GM18502 (cell line): ENCODE measurements around the gene ACADS.

ENCODE experiments used
- ATAC-seq: cut with Tn5 transposase; IDR thresholded peaks from one replicate; pipeline ENCODE4 v1.9.1; 2021; ENCODE audit warnings: mild to moderate bottlenecking; ENCODE audit not compliant: unreplicated experiment, poor library complexity

The ACADS gene

DNA sequence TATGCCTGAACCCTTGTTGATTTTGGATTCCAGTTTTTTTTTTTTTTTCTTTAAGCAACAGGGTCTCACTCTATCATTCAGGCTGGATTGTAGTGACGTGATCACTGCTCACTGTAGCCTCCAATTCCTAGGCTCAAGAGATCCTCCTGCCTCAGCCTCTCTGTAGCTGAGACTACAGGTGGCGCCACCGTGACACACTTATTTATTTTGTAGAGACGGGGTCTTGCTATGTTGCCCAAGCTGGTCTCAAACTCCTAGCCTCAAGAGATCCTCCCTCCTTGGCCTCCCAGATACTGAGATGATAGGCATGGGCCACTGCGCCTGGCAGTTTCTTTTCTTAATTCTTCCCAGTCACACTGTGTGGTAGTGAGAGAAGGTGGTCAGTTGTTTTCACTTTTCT, 25.2 kb downstream of the ACADS start:
- ATAC-seq, result no peak

DNA sequence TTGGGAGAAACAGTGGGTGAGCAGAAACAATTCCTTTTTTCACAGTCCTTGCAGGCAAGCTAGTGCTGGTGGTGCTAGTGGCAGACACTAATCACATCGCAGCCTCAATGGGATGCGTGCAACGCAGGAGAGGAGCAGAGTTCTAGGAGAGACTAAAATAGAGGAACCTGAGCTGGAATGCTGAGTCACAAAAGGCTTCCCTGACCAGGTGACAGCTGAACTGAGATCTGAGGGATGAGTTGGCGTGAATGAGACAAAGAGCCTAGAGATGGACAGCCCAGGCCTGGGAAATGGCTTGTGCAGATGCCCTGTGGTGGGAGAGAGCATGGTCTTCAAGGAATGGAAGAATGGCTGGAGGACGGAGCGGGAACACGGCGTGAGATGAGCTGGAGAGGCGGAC, 25.8 kb downstream of the ACADS start:
- no peak for ATAC-seq

DNA sequence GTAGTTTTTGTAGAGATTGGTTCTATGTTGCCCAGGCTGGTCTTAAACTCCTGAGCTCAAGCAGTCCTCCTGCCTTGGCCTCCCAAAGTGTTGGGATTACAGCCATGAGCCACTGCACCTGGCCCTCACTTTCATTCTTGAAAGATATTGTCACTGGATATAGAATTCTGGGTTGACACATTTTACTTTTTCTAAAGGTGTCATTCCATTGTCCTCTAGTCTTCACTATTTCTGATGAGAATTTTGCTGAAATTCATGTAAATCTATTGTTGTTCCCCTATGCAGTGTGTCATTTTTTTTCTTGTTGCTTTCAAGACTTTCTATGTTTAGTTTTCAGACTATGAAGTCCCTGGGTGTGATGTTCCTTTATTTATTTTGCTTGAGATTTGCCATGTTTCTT, 29.2 kb downstream of the ACADS start:
- no peak for ATAC-seq

DNA sequence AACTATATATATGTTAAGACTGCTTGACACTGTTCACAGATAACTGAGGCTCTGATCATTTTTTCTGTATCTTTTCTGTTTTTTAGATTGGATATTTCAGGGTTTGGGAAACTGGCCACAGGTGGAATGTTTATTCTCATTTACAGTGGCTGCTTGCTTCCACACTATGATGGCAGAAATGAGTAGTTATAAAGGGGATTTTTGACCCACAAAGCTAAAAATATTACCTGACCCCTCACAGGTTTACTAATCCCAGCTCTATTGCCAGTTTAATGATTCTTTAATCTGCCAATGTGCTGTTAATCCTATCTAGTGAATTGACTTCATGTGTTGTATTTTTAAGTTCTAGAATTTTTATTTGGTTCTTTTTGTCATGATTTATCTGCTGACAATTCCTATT, 29.6 kb downstream of the ACADS start:
- no peak for ATAC-seq

DNA sequence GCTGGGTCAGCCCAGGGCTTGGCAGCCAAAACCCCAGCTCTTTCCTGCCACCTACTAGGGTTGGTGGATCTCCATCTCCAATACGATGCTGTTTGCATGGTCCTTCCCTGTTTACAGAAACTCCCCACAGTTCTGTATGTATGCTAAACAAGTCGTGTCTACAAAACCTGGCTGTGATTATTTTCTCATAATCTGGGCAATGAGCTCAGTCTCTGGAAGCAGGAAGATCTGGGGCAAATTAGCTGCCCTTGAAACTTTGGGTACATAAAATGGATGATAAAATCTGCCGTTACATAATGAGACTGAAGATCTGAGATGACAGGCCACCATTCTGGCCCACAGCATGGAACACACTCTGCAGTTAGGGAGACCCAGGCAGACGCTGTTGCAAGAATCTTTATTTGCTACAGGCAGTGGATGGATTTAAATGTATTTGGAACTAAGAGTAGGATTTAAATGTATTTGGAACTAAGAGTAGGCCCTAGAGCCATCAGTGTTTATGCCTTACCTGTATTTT, 31.7 kb downstream of the ACADS start:
- no peak for ATAC-seq

DNA sequence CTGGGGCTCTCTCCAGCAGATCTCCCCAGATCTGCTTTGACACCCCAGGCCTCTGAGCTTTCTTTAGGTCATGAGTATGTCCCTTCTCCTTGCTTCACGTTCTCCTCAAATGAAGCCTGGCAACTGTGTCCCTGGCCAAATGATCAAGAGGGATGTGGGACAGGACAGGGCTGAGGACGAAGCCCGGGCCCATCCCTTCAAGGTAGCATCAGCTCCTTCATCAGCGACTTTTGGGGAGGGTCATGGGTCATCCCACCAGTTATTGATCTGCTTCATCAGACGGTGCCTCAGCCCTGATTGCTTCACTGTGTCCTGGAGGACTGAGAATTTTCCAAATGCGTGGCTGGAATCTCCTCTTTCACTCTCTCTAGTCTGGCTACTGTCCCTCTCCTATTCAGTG, 32.3 kb downstream of the ACADS start:
- no peak for ATAC-seq

DNA sequence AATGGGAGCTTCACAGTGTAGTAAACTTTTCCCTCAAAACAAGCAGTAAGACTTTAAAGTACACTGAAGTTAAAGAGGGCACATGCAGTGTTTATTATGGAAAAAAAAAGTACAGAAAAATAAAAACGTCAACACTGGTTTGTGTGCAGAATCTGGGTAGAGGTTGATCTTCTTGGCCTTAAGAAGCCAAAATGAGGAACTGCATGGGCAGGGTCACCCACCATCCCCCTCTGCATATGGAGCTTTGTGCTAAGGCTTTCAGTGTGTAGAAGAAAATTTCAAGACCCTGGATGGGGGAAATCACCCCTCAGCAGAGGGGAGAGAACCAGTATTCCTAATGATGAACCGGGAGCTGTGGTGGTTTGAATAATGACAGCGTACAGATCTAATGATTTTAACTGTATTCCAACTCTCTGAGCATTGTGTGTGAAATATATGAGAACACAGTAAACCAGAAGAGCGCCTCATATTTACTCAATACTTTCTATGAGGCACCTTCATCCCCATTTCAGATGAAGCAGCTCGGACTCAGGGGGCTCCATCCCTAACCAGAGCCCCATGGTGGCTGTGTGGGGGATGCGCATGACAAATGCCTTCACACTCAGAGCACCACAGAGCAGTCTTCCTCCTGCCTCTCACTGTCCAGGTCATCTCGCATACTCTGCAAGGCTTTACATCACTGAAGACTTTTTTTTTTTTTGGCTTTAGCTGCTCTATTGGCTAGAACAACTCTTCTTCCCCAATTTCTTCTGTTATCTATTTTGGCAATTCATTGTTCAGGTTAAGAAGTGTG, 33.4 kb downstream of the ACADS start:
- ATAC-seq, result no peak

DNA sequence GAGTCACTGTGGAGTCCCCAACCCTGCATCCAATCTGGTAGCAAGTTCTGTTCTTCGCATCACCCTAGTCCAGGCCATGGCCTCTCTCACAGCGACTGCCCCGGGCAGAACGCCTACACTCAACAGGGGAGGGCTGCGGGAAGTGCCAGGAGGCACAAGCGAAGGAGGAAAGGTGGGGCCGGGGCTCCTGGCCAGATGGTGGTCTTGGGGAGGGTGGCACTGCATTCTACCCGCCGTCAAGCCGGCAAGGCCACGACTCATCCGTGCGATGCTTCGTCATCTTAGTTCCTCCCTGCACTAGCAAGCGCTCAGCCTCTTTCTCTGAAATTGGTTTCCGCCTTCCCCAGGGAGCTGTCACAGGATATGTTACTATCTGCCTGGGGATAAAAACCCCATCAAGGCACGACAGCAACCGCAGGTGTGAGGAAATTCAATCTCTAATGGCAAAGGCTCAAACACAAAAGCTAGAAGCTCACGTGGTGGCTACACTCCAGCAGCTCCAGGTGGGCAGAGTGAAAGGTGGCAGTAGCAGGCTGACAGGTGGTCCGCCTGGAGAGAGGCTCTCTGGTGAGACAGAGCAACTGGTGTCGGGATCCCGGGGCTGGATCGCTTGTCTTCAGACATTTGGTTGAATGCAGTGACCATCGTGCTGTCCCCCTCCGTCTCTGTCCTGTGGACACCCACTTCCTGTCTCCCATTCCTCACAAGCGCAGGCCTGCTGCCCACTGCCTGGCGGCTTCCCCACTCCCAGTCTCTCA, 34.1 kb downstream of the ACADS start:
- no peak for ATAC-seq

DNA sequence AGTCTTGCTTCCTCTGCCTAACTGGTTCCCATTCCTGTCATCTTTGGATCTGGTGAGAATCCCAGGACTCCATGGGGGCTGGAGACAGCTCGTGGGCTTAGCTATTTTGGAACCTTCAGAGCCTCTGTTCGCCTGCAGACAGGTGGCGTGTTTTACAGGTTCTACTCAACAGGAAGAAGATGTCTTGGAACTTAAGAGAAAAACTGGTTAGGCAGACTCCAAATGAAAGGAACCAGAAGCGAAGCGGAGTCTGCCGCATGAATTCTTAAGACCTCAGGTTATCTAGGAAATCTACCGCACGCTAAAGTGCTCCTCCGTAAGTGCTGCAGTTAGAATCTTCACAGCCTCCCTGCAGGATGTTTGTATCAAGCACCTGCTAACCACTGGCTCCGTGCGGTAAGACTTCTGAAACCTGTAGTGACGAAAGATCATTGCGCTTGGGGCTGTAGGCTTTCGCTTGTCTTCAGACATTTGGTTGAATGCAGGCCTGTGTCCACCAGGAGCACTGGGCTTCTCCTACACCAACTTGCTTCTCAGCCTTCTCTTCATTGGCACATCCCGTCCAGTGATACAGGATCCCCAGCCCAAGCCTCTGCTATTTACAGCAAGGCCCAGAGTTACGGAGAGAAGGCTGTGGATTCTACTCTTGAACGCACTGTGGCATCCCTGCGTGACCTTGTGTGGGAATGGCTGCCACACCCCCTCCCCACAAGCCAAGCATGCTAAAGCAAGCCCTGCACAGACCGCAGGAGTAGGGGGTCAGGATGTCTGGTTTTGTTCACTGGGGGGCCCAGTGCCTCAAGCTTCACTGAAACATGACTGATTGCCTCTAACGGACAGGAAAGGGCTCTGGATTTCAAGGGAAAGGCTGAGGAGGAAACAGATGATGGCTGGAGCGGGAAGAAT, 35.0 kb downstream of the ACADS start:
- no peak for ATAC-seq

DNA sequence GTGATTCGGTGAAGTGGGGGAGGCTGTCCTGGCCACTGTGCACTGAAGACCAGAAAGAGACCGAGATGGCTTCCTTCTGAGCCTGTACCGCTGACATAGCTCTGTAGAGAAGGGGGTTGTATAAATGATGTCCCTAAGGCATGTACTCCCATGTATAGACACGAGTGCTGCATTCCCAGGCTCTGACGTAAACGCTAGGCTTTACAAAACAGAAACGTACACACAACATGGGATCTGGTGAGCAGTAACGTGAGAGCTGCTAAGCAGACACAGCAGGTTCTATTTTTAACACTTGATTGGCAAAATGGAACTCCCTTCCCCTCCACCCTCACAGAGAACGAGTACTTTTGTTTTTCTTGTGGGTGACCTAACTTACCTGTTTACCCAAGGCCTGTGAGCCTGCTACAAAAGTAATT, 35.9 kb downstream of the ACADS start:
- ATAC-seq, result no peak

DNA sequence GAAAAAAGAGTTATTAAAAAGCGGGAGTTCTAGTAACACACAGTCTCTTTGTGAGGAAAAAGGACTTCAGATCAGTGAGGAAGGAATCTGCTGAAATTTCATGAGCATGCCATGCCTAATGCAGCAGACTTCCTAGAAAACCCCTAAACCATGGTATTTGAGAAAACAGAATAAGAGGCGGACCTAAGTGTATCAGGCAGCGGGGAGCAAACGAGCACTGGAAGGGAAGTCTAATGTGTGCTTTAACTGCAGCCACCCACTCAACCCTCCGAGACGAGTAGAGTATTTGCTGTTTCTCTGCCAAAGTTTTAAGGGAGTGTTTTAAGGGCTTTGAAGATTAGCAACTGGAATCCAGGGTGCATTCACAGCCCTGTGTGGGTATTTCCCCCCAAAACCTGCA, 36.5 kb downstream of the ACADS start:
- no peak for ATAC-seq

DNA sequence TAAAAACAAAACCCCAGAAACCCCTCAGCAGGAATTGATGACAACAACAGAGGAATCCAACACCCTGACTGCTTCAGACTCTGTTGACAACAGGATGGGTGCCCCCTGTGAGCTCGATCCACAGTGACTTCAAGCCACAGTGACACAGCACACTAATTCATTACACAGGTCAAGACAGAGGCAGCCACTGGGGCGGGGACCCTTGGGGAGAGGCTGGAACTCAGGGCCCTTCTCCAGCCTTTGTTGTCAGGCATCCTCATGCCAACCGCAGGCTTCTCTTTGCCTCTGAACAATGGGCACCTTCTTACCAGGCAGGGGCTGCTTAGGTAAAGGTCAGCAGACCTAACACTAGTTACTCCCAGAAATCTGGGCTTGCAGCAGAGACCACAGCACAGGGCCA, 37.6 kb downstream of the ACADS start:
- ATAC-seq, result no peak

DNA sequence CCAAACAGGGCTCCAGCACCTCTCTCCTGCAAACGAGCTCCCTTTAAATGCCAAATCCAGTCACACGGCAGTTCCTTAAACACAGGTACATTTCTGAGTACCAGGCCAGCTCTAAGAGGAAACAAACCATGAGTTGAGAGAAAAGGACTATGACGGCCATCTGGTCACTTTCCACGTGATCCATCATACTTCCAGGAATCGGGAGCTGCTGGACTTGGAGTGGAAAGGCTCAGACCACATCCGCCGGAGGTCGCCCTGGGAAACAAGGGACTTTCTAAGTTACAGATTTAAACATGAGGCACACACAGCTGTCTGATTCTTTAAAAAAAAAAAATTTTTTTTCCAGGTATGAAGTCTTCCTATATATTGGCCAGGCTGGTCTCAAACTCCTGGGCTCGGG, 39.2 kb downstream of the ACADS start:
- ATAC-seq, result no peak

DNA sequence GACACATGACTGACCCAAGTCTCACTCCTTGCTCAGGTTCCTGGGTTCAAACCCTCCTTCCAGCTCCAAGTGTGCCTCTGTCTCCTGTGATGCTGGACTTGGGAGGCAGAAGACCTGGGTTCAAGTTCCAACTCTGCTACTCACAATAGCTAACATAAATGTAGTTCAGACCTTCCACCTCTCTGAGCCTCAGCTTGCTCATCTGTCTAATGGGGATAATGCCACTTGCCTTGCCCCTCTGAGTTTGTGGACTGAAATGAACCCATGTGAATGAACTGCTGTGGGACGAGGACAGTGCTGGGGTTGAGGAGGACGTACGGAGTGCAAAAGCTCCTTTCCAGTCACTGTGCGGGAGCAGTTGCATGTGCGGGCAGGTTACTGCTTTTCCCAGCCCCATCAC, 40.9 kb downstream of the ACADS start:
- no peak for ATAC-seq

DNA sequence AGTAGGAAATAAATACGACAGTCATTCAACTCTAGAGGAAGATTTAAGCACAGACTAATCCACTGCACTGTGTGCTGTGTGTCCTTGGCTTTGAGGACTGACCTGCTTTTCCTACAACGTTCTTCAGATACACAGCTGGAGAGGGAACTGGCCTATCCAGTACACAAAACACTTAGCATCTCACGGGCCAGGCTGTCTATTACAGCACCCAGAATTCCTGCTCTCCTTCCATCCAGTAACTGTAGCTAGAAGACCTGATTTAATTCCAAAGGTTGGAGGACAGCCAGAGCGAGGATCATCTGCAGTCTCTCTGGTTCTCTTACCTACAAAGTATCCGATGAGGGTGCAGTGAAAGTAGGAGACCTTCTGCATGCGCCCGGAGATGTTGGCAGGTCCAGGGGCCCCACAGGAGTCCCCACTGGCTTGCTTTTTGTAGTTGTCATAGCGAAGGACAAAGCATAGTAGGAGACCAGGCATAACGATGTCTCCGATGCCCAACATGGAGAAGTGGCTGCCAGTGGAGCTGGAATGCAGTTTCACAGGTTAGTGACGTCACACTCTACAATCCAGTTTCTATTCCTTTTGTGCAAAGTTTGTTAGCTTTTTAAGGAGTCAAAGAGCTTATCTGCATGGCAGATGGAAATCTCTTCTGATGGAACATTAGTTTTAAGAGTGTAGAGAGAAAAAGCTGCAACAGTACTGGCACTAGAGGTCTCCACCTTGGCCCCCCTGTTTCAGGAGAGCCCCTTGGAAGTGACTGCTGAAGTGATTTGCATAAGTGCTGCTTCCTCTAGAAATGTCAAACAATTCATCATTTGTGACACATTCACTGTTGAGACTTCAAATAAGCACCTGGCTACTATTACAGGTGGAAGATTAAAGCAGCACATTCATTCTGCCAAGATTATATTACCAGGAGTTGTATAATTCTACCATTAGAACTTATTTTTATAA, 41.7 kb downstream of the ACADS start:
- ATAC-seq, result no peak

DNA sequence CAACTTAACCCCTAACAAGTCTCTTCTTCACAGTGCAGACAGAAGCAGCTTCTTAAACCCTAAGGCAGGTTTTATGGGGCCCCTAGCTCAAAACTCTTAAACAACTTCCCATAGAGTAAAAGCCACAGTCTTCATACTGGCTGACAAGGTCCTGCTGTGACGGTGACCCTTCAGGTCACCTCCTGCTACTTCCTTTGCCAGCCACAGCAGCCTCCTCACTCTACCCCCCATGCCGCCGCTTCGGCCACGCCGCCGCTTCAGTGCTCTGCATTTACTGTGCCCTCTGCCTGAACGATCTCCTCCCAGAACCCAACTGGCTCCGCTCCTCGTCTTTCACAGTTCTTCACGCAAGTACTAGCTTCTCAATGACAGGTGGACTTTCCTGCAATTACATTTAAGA, 45.5 kb downstream of the ACADS start:
- no peak for ATAC-seq

DNA sequence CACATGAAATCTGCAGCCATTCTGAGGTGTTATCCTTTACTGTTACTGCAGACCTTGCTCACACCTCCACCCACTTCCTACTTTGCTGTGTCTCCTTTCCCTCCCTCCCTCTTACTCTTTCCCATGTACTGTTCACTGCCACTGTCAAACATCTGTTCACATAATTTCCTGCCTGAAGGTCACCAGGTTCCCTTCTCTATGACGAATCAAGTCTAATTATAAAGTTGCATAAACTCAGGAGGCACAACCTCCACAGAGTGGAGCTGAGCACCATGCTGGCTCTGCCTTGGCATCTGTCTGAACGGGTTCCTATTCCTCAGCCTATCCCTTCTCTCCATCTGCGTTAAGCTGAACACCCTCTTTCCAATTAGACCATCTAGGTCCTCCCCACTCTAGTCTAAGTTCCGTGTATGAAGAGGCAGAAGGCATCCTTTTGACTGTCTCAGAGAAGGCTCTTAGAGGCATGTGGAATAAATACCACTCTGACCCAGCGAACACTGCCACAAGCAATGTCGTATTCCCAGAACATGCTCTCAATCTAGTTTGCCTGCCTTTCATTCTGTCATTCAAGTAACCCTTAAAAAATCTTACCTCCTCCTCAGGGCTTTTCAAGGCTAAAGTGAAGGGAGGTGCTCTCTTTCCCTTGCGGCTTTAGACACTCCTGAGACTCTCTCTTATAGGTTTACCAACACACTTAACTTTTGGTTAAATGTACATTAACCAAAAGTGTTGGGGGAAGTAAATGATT, 48.7 kb downstream of the ACADS start:
- no peak for ATAC-seq

DNA sequence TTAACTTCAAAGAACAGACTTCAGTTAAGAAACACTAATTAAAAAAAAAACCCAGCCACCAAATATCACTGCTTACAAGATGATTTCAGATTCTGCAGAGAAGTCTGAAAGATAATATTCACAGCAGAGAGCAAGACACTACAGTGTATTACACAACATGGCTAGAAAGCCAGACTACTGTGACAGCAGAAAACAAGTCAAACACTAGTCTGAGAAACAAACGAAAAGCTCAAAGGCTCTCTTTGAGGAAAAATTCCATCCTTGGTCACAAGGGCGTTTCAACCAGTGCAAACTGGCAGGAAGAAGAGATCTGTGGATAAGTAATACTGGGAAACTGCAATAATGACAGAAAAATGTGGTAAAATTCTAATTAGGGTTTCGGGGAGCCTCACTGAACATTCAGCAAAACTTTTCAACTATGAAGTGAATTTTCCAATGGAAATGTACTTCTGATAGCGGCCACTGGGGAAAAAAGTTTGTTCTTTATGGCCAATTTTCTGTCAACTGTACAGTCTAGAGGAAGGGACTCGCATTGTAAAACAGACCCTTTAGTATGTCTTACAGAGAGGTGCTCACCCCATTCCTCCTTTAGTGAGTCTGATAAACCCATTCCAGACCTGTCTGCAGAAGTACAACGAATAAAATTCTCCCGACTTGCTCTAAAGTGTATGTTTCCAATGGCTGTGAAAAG, 50.4 kb downstream of the ACADS start:
- no peak for ATAC-seq
